Mesenchymal stem cell (in vitro differentiated cells and primary cell): ENCODE measurements around the gene FAM13C. TPM values are rescaled to one million over a fixed set of nuclear protein-coding genes. Genes with fewer than 3 reads are reported as not detected.
"Not testable (repeated sequence)": the region's sequence is repeated elsewhere in the genome, so short reads cannot be mapped to it uniquely, and the experiment has no call there.

ENCODE experiments used
- DNase-seq: peaks from one replicate; pipeline ENCODE4 v3.0.0-alpha.2; 2013
- H2AFZ ChIP-seq: one replicate; pipeline ENCODE4 v1.6.1; 2013; ENCODE audit warnings: low read depth, mild to moderate bottlenecking, control low read depth, inconsistent platforms, low read length, moderate library complexity
- H2AK5ac ChIP-seq: 2 replicates; pipeline ENCODE4 v1.6.1; 2013; ENCODE audit warnings: low read length, moderate library complexity, mild to moderate bottlenecking, inconsistent platforms; ENCODE audit not compliant: severe bottlenecking
- H2BK120ac ChIP-seq: one replicate; pipeline ENCODE4 v1.6.1; 2013; ENCODE audit warnings: low read depth, mild to moderate bottlenecking, inconsistent platforms, low read length, moderate library complexity
- H2BK12ac ChIP-seq, 2 experiments: one replicate each; pipeline ENCODE4 v1.6.1; 2013; ENCODE audit warnings: inconsistent platforms in 2 of 2, low read length in 2 of 2, mild to moderate bottlenecking in 2 of 2, moderate library complexity in 2 of 2, control low read depth in 1 of 2
- H2BK15ac ChIP-seq: one replicate; pipeline ENCODE4 v1.6.1; 2013; ENCODE audit warnings: mild to moderate bottlenecking, low read depth, inconsistent platforms; ENCODE audit not compliant: poor library complexity, severe bottlenecking
- H2BK5ac ChIP-seq: 2 replicates; pipeline ENCODE4 v1.6.1; 2013; ENCODE audit warnings: low read depth, mild to moderate bottlenecking, low read length, control low read depth, inconsistent platforms; ENCODE audit not compliant: poor library complexity, severe bottlenecking
- H3K14ac ChIP-seq, 2 experiments: one replicate each; pipeline ENCODE4 v1.6.1; 2013; ENCODE audit warnings: inconsistent platforms in 2 of 2, low read length in 2 of 2, control low read depth in 1 of 2, mild to moderate bottlenecking in 1 of 2, moderate library complexity in 1 of 2
- H3K18ac ChIP-seq, 2 experiments: one replicate each; pipeline ENCODE4 v1.6.1; 2013; ENCODE audit warnings: inconsistent platforms in 2 of 2, low read length in 2 of 2, control low read depth in 1 of 2, low read depth in 1 of 2, mild to moderate bottlenecking in 1 of 2
- H3K23ac ChIP-seq, 2 experiments: one replicate each; pipeline ENCODE4 v1.6.1; 2013; ENCODE audit warnings: inconsistent platforms in 2 of 2, low read length in 2 of 2, mild to moderate bottlenecking in 2 of 2, moderate library complexity in 2 of 2, control low read depth in 1 of 2
- H3K27ac ChIP-seq: 2 replicates; pipeline ENCODE4 v1.5.1; 2013; ENCODE audit warnings: mild to moderate bottlenecking, moderate library complexity, low read length, control low read depth, inconsistent platforms; ENCODE audit not compliant: poor library complexity, severe bottlenecking
- H3K27me3 ChIP-seq, 2 experiments: 2 replicates each; pipeline versions ENCODE4 v1.6.1 to v1.7.0; 2013; ENCODE audit warnings: low read length in 2 of 2, mild to moderate bottlenecking in 2 of 2, moderate library complexity in 2 of 2, control low read depth in 1 of 2, inconsistent platforms in 1 of 2; ENCODE audit not compliant: control insufficient read depth in 1 of 2, insufficient read depth in 1 of 2
- H3K36me3 ChIP-seq, 2 experiments: 2 replicates each; pipeline versions ENCODE4 v1.6.1 to v1.7.0; 2013; ENCODE audit warnings: low read length in 2 of 2, control low read depth in 1 of 2, inconsistent platforms in 1 of 2, low read depth in 1 of 2, mild to moderate bottlenecking in 1 of 2; ENCODE audit not compliant: insufficient read depth in 2 of 2, control insufficient read depth in 1 of 2
- H3K4ac ChIP-seq, 2 experiments: one replicate each; pipeline ENCODE4 v1.6.1; 2013; ENCODE audit warnings: inconsistent platforms in 2 of 2, low read length in 2 of 2, mild to moderate bottlenecking in 2 of 2, moderate library complexity in 2 of 2, control low read depth in 1 of 2, low read depth in 1 of 2
- H3K4me1 ChIP-seq: 2 replicates; pipeline ENCODE4 v1.6.1; 2013; ENCODE audit warnings: low read depth, low read length, control low read depth; ENCODE audit not compliant: control insufficient read depth, insufficient read depth
- H3K4me2 ChIP-seq: 2 replicates; pipeline ENCODE4 v1.6.1; 2013; ENCODE audit warnings: low read length, mild to moderate bottlenecking, inconsistent platforms; ENCODE audit not compliant: poor library complexity, severe bottlenecking
- H3K4me3 ChIP-seq, 2 experiments: 2 replicates each; pipeline versions ENCODE4 v1.5.1 to v1.7.0; 2013; ENCODE audit warnings: low read length in 2 of 2, mild to moderate bottlenecking in 2 of 2, control low read depth in 1 of 2, low read depth in 1 of 2; ENCODE audit not compliant: insufficient read depth in 1 of 2
- H3K79me1 ChIP-seq: replicated peaks from 2 replicates; pipeline ENCODE4 v1.6.1; 2013; ENCODE audit warnings: mild to moderate bottlenecking, control low read depth, low read length, inconsistent platforms; ENCODE audit not compliant: poor library complexity, severe bottlenecking
- H3K9ac ChIP-seq: 2 replicates; pipeline ENCODE4 v1.7.0; 2013; ENCODE audit warnings: mild to moderate bottlenecking, low read length, moderate library complexity
- H3K9me3 ChIP-seq: 2 replicates; pipeline ENCODE4 v1.7.0; 2013; ENCODE audit warnings: mild to moderate bottlenecking, low read length; ENCODE audit not compliant: control insufficient read depth
- H4K8ac ChIP-seq: one replicate; pipeline ENCODE4 v1.6.1; 2013; ENCODE audit warnings: inconsistent platforms, mild to moderate bottlenecking, low read length, moderate library complexity
- H4K91ac ChIP-seq: one replicate; pipeline ENCODE4 v1.6.1; 2013; ENCODE audit warnings: mild to moderate bottlenecking, low read length, inconsistent platforms
- WGBS: methylation state at CpG from one replicate; pipeline ENCODE4 v1.1.7; 2013; ENCODE audit warnings: mixed read lengths; 5-methylcytosine and 5-hydroxymethylcytosine counted together
- polyA plus RNA-seq, 2 experiments: library from polyadenylated mRNA; stranded (reverse); fragments of 200-250 nt; gene quantifications; one replicate each; pipeline ENCODE4 v1.2.3, GENCODE V29; 2013

The FAM13C gene
- 1.4 TPM for polyA plus RNA-seq (2013, experiment 1 of 2)
- 1.5 TPM for polyA plus RNA-seq (2013, experiment 2 of 2)

DNA sequence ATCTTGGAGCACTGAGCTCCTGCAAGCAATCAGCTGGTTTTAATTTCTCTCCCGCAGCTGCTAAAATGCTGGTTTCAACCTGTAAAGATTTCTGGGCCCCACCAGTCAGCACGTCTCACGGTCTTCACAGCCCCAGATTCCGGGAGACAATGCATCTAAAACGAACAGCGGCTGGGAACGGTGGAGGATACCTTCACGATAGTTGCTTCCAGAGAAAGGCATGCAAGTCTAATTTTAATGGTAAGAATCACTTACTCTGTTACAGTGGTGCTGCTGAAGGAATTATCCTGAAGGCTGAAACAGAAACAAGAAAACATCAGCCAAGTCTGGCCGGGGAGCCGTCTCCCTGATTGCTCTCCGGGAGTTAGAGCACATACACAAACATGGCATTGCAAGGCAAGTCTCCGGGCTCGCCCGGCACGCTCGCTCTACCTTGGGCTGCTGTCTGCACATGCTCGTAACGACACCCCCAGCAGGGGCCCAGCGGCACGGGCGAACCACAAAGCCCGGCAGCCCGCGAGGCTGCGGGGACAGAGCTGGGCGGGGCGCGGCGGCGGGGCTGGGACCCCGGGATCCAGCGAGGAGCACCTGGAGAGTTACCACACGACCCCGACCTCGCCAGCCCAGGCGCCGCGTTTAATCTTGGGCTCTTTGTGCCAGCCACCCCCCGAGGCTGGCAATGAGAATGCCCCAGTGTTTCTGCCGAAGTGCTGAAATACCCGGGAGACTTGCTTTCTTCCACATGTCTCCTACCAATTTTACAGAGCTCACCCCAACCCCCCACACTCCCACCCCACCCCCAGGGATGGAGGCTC is at the start of gene FAM13C:
FAM13C (minus strand) TSS at position 406 of the 815 bp plus-strand sequence; CDS start at position 317, 89 bp downstream.
- H3K4me3 ChIP-seq = peak within 1 kb of the TSS; percentile 58 to 86
- H2AFZ ChIP-seq = peak within 1 kb of the TSS; percentile 70
- no peaks in the 10 kb centered on the region for H3K9me3 ChIP-seq
- no peaks in the 10 kb centered on the region for H3K36me3 ChIP-seq
- peak within 1 kb of the TSS in 1 of 2 experiments; percentile 40 for H3K23ac ChIP-seq
- H2BK120ac ChIP-seq = peak within 1 kb of the TSS; percentile 77
- 1% methylated on average over 39 of the region's 41 CpGs for WGBS
- peak within 1 kb of the TSS; percentile 80 to 81 for H3K18ac ChIP-seq
- peak within 1 kb of the TSS; percentile 100 for H3K4me2 ChIP-seq
- no peak within 1 kb of the TSS for H2AK5ac ChIP-seq
- H2BK15ac ChIP-seq = peak within 1 kb of the TSS; percentile 80
- H2BK12ac ChIP-seq = peak within 1 kb of the TSS in 1 of 2 experiments; percentile 77
- H2BK5ac ChIP-seq = no peak within 1 kb of the TSS
- peak; percentile 64 for DNase-seq
- peak within 1 kb of the TSS; percentile 88 for H3K9ac ChIP-seq
- peak within 1 kb of the TSS; percentile 84 for H4K8ac ChIP-seq
- peak within 1 kb of the TSS; percentile 58 for H4K91ac ChIP-seq
- peak within 1 kb of the TSS; percentile 55 to 71 for H3K4ac ChIP-seq
- H3K4me1 ChIP-seq = peaks cover 8% of the 10 kb centered on the region
- H3K79me1 ChIP-seq = no peaks in the 10 kb centered on the region
- no peaks in the 10 kb centered on the region for H3K27me3 ChIP-seq
- no peak within 1 kb of the TSS for H3K14ac ChIP-seq
- H3K27ac ChIP-seq = no peak within 1 kb of the TSS

- no peak overlapping the region for H2BK120ac ChIP-seq
- no CpG with 5 or more reads among the region's 3 CpGs for WGBS
- no peak overlapping the region for H4K8ac ChIP-seq
- no peaks in the 10 kb centered on the region for H3K79me1 ChIP-seq
- H3K4ac ChIP-seq = no peak overlapping the region
- H2AK5ac ChIP-seq = no peak overlapping the region
- no peak for DNase-seq
- H2BK5ac ChIP-seq = no peak overlapping the region
- no peaks in the 10 kb centered on the region for H3K27me3 ChIP-seq
- no peaks in the 10 kb centered on the region for H3K4me1 ChIP-seq
- H3K9ac ChIP-seq = no peak overlapping the region
- H3K4me2 ChIP-seq = no peak overlapping the region
- H3K14ac ChIP-seq = no peak overlapping the region
- no peak overlapping the region for H3K27ac ChIP-seq
- no peak overlapping the region for H3K23ac ChIP-seq
- H3K18ac ChIP-seq = no peak overlapping the region
- no peak overlapping the region for H3K4me3 ChIP-seq
- H2BK12ac ChIP-seq = no peak overlapping the region
- no peak overlapping the region for H4K91ac ChIP-seq
- no peaks in the 10 kb centered on the region for H3K36me3 ChIP-seq
- no peak overlapping the region for H2AFZ ChIP-seq
- H2BK15ac ChIP-seq = no peak overlapping the region
- peaks cover 19% of the 10 kb centered on the region for H3K9me3 ChIP-seq
These were observed 42.9 kb upstream of the FAM13C start for GRCh38 chr10:59405235-59405634.

DNA sequence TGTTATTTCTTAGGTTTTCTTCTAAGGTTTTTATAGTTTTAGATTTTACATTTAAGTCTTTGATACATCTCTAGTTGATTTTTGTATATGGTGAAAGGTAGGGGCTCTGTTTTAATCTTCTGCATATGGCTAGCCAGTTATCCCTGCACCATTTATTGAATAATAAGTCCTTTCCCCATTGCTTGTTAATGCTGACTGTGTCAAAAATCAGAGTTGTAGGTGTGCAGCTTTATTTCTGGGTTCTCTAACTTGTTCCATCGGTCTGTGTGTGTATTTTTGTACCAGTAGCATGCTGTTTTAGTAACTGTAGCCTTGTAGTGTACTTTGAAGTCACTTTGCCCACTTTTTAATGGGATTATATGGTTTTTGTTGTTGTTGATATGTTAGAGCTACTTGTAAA is 37.9 kb upstream of the FAM13C start:
- Histone ChIP-seq H3K14ac (no peak overlapping the region), H4K91ac (no peak overlapping the region), H3K23ac (no peak overlapping the region), H3K36me3 (no peaks in the 10 kb centered on the region), H3K79me1 (no peaks in the 10 kb centered on the region), H3K4me1 (no peaks in the 10 kb centered on the region), H2BK5ac (no peak overlapping the region), H3K18ac (no peak overlapping the region), H2AFZ (no peak overlapping the region), H4K8ac (no peak overlapping the region), H2BK12ac (no peak overlapping the region), H3K9ac (no peak overlapping the region), H2BK120ac (no peak overlapping the region), H3K27ac (no peak overlapping the region), H3K4me2 (no peak overlapping the region), H3K4me3 (no peak overlapping the region), H3K9me3 (peaks cover 15% of the 10 kb centered on the region), H3K27me3 (no peaks in the 10 kb centered on the region), H3K4ac (no peak overlapping the region), H2BK15ac (no peak overlapping the region), H2AK5ac (no peak overlapping the region)
- DNase-seq = no peak
- WGBS = 43% methylated on average over 1 of the region's 1 CpG

- H2BK120ac ChIP-seq, H2BK15ac ChIP-seq, H3K14ac ChIP-seq, H4K91ac ChIP-seq, H3K4me2 ChIP-seq, H2AFZ ChIP-seq, H3K27me3 ChIP-seq, H2AK5ac ChIP-seq, H3K9ac ChIP-seq, H3K23ac ChIP-seq, H3K4me3 ChIP-seq, H2BK12ac ChIP-seq, H2BK5ac ChIP-seq, H3K36me3 ChIP-seq, H4K8ac ChIP-seq, H3K18ac ChIP-seq, H3K79me1 ChIP-seq, H3K4me1 ChIP-seq, H3K4ac ChIP-seq, DNase-seq, H3K27ac ChIP-seq: not testable (repeated sequence)
- peaks cover 11% of the 10 kb centered on the region for H3K9me3 ChIP-seq
- WGBS = 92% methylated on average over 4 of the region's 4 CpGs
These were observed 37.0 kb upstream of the FAM13C start for GRCh38 chr10:59399329-59399728.
